ENCODE data around the gene LYSMD2. TPM values are rescaled to one million over a fixed set of nuclear protein-coding genes. Genes with fewer than 3 reads are reported as not detected.

LYSMD2 gene
- total and polyA plus RNA-seq, 11 donors: 3.1 to 8.7 (median 5.7) TPM

- H3K9me3 ChIP-seq: no peaks in the 10 kb centered on the region
- no peak for DNase-seq
- TF ChIP-seq CTCF (IDR thresholded peaks at IDR 0.05) (no peak), POLR2A (IDR thresholded peaks at IDR 0.05) (no peak)
- H3K4me1 ChIP-seq: peaks cover 0 to 10% (median 0%) of the 10 kb centered on the region in 12 donors
- H3K4me3 ChIP-seq: no peak overlapping the region
- H3K27me3 ChIP-seq: peaks cover 0 to 13% (median 0%) of the 10 kb centered on the region in 9 donors
- ATAC-seq: no peak
- intact Hi-C loops (cut with DNase I): no loop called here
- no peaks in the 10 kb centered on the region for H3K36me3 ChIP-seq
- 67 to 80% (median 68%) methylated on average over 2 of the region's 2 CpGs for WGBS, 4 donors
- H3K27ac ChIP-seq: no peak overlapping the region
Measured at GRCh38 chr15:51677452-51677851, 60.0 kb downstream of the LYSMD2 start.

- no peak for TF ChIP-seq POLR2A (IDR thresholded peaks at IDR 0.05)
- TF ChIP-seq CTCF (IDR thresholded peaks at IDR 0.05): no peak
- no peak overlapping the region for H3K27ac ChIP-seq
- intact Hi-C loops (cut with DNase I): no loop called here
- no peak for DNase-seq
- no peak overlapping the region for H3K4me3 ChIP-seq
- 96 to 100% (median 97%) methylated on average over 1 of the region's 1 CpG for WGBS, 4 donors
- no peaks in the 10 kb centered on the region for H3K36me3 ChIP-seq
- ATAC-seq: no peak
- peaks cover 0 to 12% (median 0%) of the 10 kb centered on the region in 9 donors for H3K27me3 ChIP-seq
- no peaks in the 10 kb centered on the region for H3K9me3 ChIP-seq
- peaks cover 0 to 10% (median 0%) of the 10 kb centered on the region in 12 donors for H3K4me1 ChIP-seq
Measured at GRCh38 chr15:51677021-51677420, 60.4 kb downstream of the LYSMD2 start.

- TF ChIP-seq CTCF (IDR thresholded peaks at IDR 0.05): no peak
- no peak for TF ChIP-seq POLR2A (IDR thresholded peaks at IDR 0.05)
- ATAC-seq: no peak
- Histone ChIP-seq H3K9me3 (no peaks in the 10 kb centered on the region), H3K27me3 (peaks cover 0 to 10% (median 0%) of the 10 kb centered on the region in 9 donors), H3K27ac (no peak overlapping the region), H3K4me1 (no peaks in the 10 kb centered on the region), H3K4me3 (no peak overlapping the region), H3K36me3 (no peaks in the 10 kb centered on the region)
- DNase-seq: no peak
- 24 to 53% (median 29%) methylated on average over 1 of the region's 1 CpG for WGBS, 4 donors
- intact Hi-C loops (cut with DNase I): no loop called here
Measured at GRCh38 chr15:51675234-51675633, 62.2 kb downstream of the LYSMD2 start.

Other genes with a start within 250 kb of the LYSMD2 start
- 10 to 100 TPM in 2 of 9 donors, 1 to 10 TPM in 7; 4.5 to 33.5 (median 8.1) TPM for gene DMXL2, start 114.9 kb downstream of the LYSMD2 start, total RNA-seq
- 1 to 10 TPM; 5.2 to 5.9 TPM for gene DMXL2, start 114.9 kb downstream of the LYSMD2 start, polyA plus RNA-seq
- under 1 TPM in 2 of 9 donors, not detected in 7; 0.10 to 0.11 TPM for gene SCG3, start 56.2 kb downstream of the LYSMD2 start, total RNA-seq
- gene SCG3, start 56.2 kb downstream of the LYSMD2 start, polyA plus RNA-seq: under 1 TPM in 1 of 2 donors, not detected in 1; 0.04 TPM
- gene TMOD2, start 13.9 kb upstream of the LYSMD2 start, total RNA-seq: 10 to 100 TPM in 1 of 9 donors, 1 to 10 TPM in 8; 1.8 to 10.9 (median 6.4) TPM
- 1 to 10 TPM; 1.3 to 3.0 TPM for gene TMOD2, start 13.9 kb upstream of the LYSMD2 start, polyA plus RNA-seq
- 10 to 100 TPM; 12.1 to 34.8 (median 21.4) TPM for gene TMOD3, start 92.0 kb upstream of the LYSMD2 start, total RNA-seq
- 10 to 100 TPM in 1 of 2 donors, 1 to 10 TPM in 1; 6.3 to 36.5 TPM for gene TMOD3, start 92.0 kb upstream of the LYSMD2 start, polyA plus RNA-seq
- 10 to 100 TPM in 1 of 9 donors, 1 to 10 TPM in 8; 4.9 to 10.4 (median 8.3) TPM for gene LEO1, start 234.1 kb upstream of the LYSMD2 start, total RNA-seq
- 10 to 100 TPM in 1 of 2 donors, 1 to 10 TPM in 1; 8.3 to 12.6 TPM for gene LEO1, start 234.1 kb upstream of the LYSMD2 start, polyA plus RNA-seq

Data from heart left ventricle (tissue), 16 donors.